HepG2 (cell line): ENCODE measurements around the gene LRRC3C. TPM values are rescaled to one million over a fixed set of nuclear protein-coding genes. Genes with fewer than 3 reads are reported as not detected.
A peak's percentile ranks its signal among the peaks of the same experiment; 100 is the strongest.

ENCODE experiments used
- ATF1 ChIP-seq: IDR thresholded peaks from 2 replicates; pipeline ENCODE4 v1.6.1; 2016; ENCODE audit warnings: mild to moderate bottlenecking, control low read depth
- ATF7 ChIP-seq, 2 experiments: fragments of 450-650 bp in 1 of 2; sonication (generic) in 1 of 2; formaldehyde crosslinking in 1 of 2; IDR thresholded peaks; 2 replicates each; pipeline versions ENCODE4 v1.4.0 to v1.6.1; 2016 to 2020; ENCODE audit warnings: antibody characterized with exemption in 1 of 2, mild to moderate bottlenecking in 1 of 2, missing genetic modification reagents in 1 of 2
- EEA1 ChIP-seq: sonication (generic); formaldehyde crosslinking; IDR thresholded peaks from 2 replicates; pipeline ENCODE4 v1.5.1; 2020; ENCODE audit warnings: mild to moderate bottlenecking, missing genetic modification reagents, borderline replicate concordance
- HCFC1 ChIP-seq: fragments of 150-350 bp; IDR thresholded peaks from 2 replicates; pipeline ENCODE4 v1.6.1; 2014; ENCODE audit warnings: low read depth, low read length
- HINFP ChIP-seq: sonication (generic); formaldehyde crosslinking; IDR thresholded peaks from 2 replicates; pipeline ENCODE4 v1.4.0; 2020; ENCODE audit warnings: low read depth, mild to moderate bottlenecking, missing genetic modification reagents
- IRF9 ChIP-seq: sonication (generic); formaldehyde crosslinking; IDR thresholded peaks from 2 replicates; pipeline ENCODE4 v1.8.0; 2022; ENCODE audit warnings: missing genetic modification reagents, mild to moderate bottlenecking, borderline replicate concordance
- NFE2 ChIP-seq: sonication (generic); formaldehyde crosslinking; IDR thresholded peaks from 2 replicates; pipeline ENCODE4 v1.4.0; 2020; ENCODE audit warnings: missing genetic modification reagents
- NFE2L1 ChIP-seq: sonication (generic); formaldehyde crosslinking; IDR thresholded peaks from 2 replicates; pipeline ENCODE4 v1.4.0; 2020; ENCODE audit warnings: missing genetic modification reagents, mild to moderate bottlenecking, borderline replicate concordance
- PLRG1 ChIP-seq: fragments of 450-650 bp; conservative IDR thresholded peaks from 2 replicates; pipeline ENCODE4 v1.6.1; 2016
- SIN3B ChIP-seq: fragments of 150-350 bp; IDR thresholded peaks from 2 replicates; pipeline ENCODE4 v1.6.1; 2014; ENCODE audit warnings: low read length
- SMARCC2 ChIP-seq: fragments of 450-650 bp; IDR thresholded peaks from 2 replicates; pipeline ENCODE4 v1.6.1; 2017; ENCODE audit warnings: antibody characterized with exemption, mild to moderate bottlenecking
- SRSF9 ChIP-seq: fragments of 200-400 bp; formaldehyde crosslinking; IDR thresholded peaks from 2 replicates; pipeline ENCODE4 v1.6.1; 2018; ENCODE audit warnings: borderline replicate concordance, mild to moderate bottlenecking, low read depth, low read length; ENCODE audit not compliant: insufficient read depth, poor library complexity, severe bottlenecking
- TARDBP ChIP-seq: sonication (generic); formaldehyde crosslinking; IDR thresholded peaks from 2 replicates; pipeline ENCODE4 v1.8.0; 2022; ENCODE audit warnings: mild to moderate bottlenecking, missing genetic modification reagents
- THAP8 ChIP-seq: sonication (generic); formaldehyde crosslinking; IDR thresholded peaks from 2 replicates; pipeline ENCODE4 v1.5.1; 2020; ENCODE audit warnings: missing genetic modification reagents, mild to moderate bottlenecking, borderline replicate concordance
- ZBTB20 ChIP-seq: sonication (generic); formaldehyde crosslinking; IDR thresholded peaks from 2 replicates; pipeline ENCODE4 v1.8.1; 2023; ENCODE audit warnings: missing genetic modification reagents, low read depth, mild to moderate bottlenecking, borderline replicate concordance
- ZBTB37 ChIP-seq: sonication (generic); formaldehyde crosslinking; IDR thresholded peaks from 2 replicates; pipeline ENCODE4 v1.4.0; 2020; ENCODE audit warnings: mild to moderate bottlenecking, missing genetic modification reagents
- ZNF180 ChIP-seq: sonication (generic); formaldehyde crosslinking; IDR thresholded peaks from 2 replicates; pipeline ENCODE4 v1.4.0; 2020; ENCODE audit warnings: low read depth, missing genetic modification reagents, borderline replicate concordance
- ZNF275 ChIP-seq: sonication (generic); formaldehyde crosslinking; IDR thresholded peaks from 2 replicates; pipeline ENCODE4 v1.8.0; 2022; ENCODE audit warnings: missing genetic modification reagents, mild to moderate bottlenecking, inconsistent platforms, borderline replicate concordance
- ZNF597 ChIP-seq: sonication (generic); formaldehyde crosslinking; IDR thresholded peaks from 2 replicates; pipeline ENCODE4 v1.5.0; 2020; ENCODE audit warnings: missing genetic modification reagents
- ZNF780A ChIP-seq: sonication (generic); formaldehyde crosslinking; IDR thresholded peaks from 2 replicates; pipeline ENCODE4 v1.8.0; 2022; ENCODE audit warnings: mild to moderate bottlenecking, missing genetic modification reagents, moderate library complexity
- polyA plus RNA-seq, 8 experiments: library from polyadenylated mRNA; depleted of rRNA in 3 of 8; stranded (reverse) in 7 of 8; unstranded in 1 of 8; fragments of >200 nt; fragmentation: Illumina TruSeq in 4 of 8; extraction: Trizol in 4 of 8; gene quantifications; 2 replicates each; pipeline versions ENCODE4 v1.2.1 to v1.2.3, GENCODE V29; 2011 to 2016; ENCODE audit warnings: low read depth in 4 of 8, missing spikeins in 1 of 8, mixed read lengths in 1 of 8; ENCODE audit not compliant: insufficient read depth in 1 of 8
- total RNA-seq, 5 experiments: library from RNA; depleted of rRNA; stranded (reverse); fragments of >200 nt; fragmentation: Illumina TruSeq; extraction: Trizol; gene quantifications; 2 replicates each; pipeline ENCODE4 v1.2.3, GENCODE V29; 2016; ENCODE audit warnings: low read depth in 1 of 5

LRRC3C gene
- total and polyA plus RNA-seq, 2 of the 13 experiments (the other 11 are each of a cell fraction or from before 2014, with no cell fraction given): 0.17 TPM; not detected in 1

GRCh38 chr17:39927101-39927928 lies at the start of gene LRRC3C, which contains the start of gene ORMDL3 (continued):
- peak; percentile 78; the same call in 1 of the 2 replicates for TF ChIP-seq TARDBP
- TF ChIP-seq IRF9: no peak
- peak; percentile 100 for TF ChIP-seq HCFC1
- peak; percentile 31; the same call in 1 of the 2 replicates for TF ChIP-seq ZNF275 (CRISPR knock-in tag)
- TF ChIP-seq SRSF9: no peak
- peak; percentile 99 for TF ChIP-seq ATF1 (CRISPR knock-in tag)
- TF ChIP-seq NFE2 (CRISPR knock-in tag): no peak
- peak; percentile 73; the same call in 1 of the 2 replicates for TF ChIP-seq SMARCC2
- no peak for TF ChIP-seq PLRG1
- no peak for TF ChIP-seq NFE2L1
- TF ChIP-seq ZNF180 (CRISPR knock-in tag): peak; percentile 90; the same call in 1 of the 2 replicates
- peak; percentile 56; the same call in 1 of the 2 replicates for TF ChIP-seq ATF7 (IDR thresholded peaks at IDR 0.05)
- peak; percentile 35; the same call in 1 of the 2 replicates for TF ChIP-seq ATF7 (CRISPR knock-in tag; IDR thresholded peaks at IDR 0.05)
- no peak; the same call in 1 of the 2 replicates for TF ChIP-seq HINFP
- TF ChIP-seq THAP8: peak; percentile 55; the same call in 1 of the 2 replicates
- peak; percentile 95; the same call in 1 of the 2 replicates for TF ChIP-seq ZNF597 (CRISPR knock-in tag)
- TF ChIP-seq EEA1 (CRISPR knock-in tag): peak; percentile 67; the same call in 1 of the 2 replicates
- no peak for TF ChIP-seq ZBTB37 (CRISPR knock-in tag)
- peak; percentile 77 for TF ChIP-seq SIN3B
- peak; percentile 35; the same call in 1 of the 2 replicates for TF ChIP-seq ZBTB20 (CRISPR knock-in tag)
- peak; percentile 53; the same call in 1 of the 2 replicates for TF ChIP-seq ZNF780A (CRISPR knock-in tag)
